ENCODE results near the gene FYTTD1.

The FYTTD1 gene

DNA sequence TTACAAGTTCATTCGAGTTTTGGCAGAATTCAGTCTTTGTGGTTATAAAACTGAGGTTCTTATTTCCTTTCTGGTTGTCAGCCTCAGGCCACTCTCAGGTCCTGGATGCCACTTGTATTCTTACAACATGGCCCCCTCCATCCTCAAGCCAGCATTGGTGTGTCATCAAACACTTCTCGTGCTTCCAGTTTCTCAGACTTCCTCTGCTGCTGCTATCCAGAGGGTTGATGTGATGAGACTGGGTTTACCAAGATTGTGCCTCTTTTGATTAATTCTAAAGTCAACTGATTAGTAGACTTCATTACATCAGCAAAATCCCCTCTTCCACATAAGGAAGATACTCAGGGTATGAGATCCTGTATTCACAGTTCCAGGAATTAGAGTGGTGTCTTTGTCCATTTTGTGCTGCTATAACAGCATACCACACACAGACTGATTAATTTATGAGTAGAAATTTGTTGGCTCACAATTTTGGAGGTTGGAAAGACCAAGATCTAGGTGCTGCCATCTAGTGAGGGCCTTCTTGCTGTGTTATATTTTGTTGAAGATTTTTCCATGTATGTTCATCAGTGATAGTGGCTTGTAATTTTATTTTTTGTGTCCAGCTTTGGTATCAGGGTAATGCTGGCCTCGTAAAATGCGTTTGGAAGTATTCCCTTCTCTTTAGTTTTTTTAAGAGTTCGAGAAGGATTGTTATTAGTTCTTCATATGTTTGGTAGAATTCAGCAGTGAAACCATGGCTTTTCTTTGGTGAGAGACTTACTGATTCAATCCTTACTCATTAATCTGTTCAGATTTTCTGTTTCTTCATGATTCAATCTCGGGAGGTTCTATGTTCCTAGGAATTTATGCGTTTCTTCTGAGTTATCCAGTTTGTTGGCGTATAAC is 52.5 kb downstream of the FYTTD1 start:
- no peak for DNase-seq (ENCODE audit: low read depth, low spot score)
- TF ChIP-seq, protein P1, sequence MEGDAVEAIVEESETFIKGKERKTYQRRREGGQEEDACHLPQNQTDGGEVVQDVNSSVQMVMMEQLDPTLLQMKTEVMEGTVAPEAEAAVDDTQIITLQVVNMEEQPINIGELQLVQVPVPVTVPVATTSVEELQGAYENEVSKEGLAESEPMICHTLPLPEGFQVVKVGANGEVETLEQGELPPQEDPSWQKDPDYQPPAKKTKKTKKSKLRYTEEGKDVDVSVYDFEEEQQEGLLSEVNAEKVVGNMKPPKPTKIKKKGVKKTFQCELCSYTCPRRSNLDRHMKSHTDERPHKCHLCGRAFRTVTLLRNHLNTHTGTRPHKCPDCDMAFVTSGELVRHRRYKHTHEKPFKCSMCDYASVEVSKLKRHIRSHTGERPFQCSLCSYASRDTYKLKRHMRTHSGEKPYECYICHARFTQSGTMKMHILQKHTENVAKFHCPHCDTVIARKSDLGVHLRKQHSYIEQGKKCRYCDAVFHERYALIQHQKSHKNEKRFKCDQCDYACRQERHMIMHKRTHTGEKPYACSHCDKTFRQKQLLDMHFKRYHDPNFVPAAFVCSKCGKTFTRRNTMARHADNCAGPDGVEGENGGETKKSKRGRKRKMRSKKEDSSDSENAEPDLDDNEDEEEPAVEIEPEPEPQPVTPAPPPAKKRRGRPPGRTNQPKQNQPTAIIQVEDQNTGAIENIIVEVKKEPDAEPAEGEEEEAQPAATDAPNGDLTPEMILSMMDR (IDR thresholded peaks at IDR 0.05; ENCODE audit: insufficient read depth, low read length, missing control alignments) = peak; percentile 13
- H3K4me3 ChIP-seq (ENCODE audit: low read depth, low read length) = no peak overlapping the region
- CTCF ChIA-PET = interaction anchor here (0.6 to 2.8 kb wide), 3 partner anchors 10 to 26 kb away, joined by 3 to 13 read pairs (median 5); partner anchors contain the start of gene LRCH3
- POLR2A ChIA-PET = no interaction called here

DNA sequence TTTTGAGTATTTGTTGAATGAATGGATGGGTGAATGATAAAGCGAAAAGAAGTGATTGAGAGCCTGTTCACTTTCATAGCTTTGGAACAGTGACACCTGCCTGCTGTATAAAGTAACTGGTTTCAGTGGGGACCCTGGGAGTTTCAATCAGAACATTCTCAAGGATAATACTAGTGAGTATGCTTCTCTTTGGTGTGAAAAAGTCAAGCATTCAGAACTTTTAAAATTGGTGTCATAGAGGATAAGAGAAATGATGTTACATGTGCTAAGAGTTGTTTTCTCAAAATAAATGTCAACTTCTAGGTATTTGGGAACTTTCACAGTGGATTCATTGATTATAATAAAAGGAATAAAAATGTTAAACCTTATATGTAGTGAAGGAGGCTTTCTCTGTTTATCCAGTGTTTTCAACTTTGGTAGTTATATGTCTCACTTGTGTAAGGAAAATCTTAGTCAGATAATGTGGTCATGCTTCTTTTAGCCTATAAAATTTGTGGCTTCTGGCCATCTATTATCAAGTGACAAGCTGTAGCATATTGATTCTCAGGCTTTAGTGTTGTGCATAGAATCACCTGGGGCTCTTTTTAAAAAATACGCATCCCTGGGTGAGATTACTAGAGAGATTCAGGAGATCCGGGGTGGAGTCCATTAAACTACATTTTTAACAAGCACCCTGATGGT is 53.2 kb downstream of the FYTTD1 start:
- TF ChIP-seq, protein P1 (IDR thresholded peaks at IDR 0.05; ENCODE audit: insufficient read depth, low read length, missing control alignments) = no peak
- DNase-seq (ENCODE audit: low read depth, low spot score) = no peak
- ChIA-PET POLR2A (no interaction called here), CTCF (interaction anchor here (0.6 to 2.8 kb wide), 3 partner anchors 11 to 25 kb away, joined by 3 to 13 read pairs (median 5); partner anchors contain the start of gene LRCH3)
- H3K4me3 ChIP-seq (ENCODE audit: low read depth, low read length) = no peak overlapping the region

DNA sequence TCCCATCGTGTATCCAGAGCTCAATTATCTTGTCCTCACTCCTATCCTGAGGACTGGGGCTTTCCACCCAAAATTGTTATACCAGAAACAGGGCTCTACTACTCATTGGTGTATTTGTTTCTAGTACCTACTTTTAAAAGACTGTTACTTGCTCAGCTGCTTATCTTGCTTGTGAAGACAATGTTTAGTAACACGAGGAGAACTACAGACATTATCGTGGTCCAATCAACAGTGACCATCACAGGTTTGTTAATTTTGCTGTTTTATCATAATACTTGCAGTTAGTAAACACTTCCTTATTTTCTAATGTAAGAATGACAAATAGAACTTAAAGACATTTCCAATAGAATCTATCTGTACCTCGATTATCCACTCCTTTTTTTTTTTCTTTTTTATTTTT is 54.8 kb downstream of the FYTTD1 start:
- TF ChIP-seq, protein P1 (IDR thresholded peaks at IDR 0.05; ENCODE audit: insufficient read depth, low read length, missing control alignments) = no peak
- ChIA-PET POLR2A (no interaction called here), CTCF (interaction anchor here (1.0 to 1.1 kb wide), 2 partner anchors 10 to 17 kb away, joined by 3 read pairs; no protein-coding TSS in a partner anchor)
- DNase-seq (ENCODE audit: low read depth, low spot score) = no peak
- no peak overlapping the region for H3K4me3 ChIP-seq (ENCODE audit: low read depth, low read length)

DNA sequence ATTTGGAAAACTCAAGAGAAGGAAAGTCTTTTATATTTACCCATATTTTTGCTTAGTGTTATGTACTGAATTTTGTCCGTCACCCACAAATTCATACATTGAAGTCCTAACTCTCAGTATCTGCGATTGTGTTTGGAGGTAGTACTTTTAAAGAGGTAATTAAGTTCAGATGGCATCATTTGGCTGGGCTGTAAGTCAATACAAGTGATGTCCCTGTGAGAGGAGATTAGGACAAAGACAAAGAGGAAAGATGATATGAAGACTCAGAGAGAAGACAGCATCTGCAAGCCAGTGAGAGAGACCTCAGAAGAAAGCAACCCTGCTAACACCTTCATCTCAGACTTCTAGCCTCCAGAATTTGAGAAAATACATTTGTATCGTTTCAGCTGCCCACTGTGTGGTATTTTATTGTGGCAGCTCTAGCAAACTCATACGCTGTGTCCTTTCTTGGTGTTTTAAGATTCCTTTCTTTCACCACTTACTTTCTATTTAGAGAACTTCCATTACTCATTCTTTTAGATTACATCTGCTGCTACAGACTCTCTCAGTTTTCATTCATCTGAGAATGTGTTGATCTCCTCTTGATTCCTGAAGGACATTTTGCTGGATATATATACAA is 58.4 kb downstream of the FYTTD1 start:
- H3K4me3 ChIP-seq (ENCODE audit: low read depth, low read length) = peak overlapping the region; percentile 13; the same call in 1 of the 2 replicates
- CTCF ChIA-PET = no interaction called here
- DNase-seq (ENCODE audit: low read depth, low spot score) = no peak
- POLR2A ChIA-PET = no interaction called here
- TF ChIP-seq, protein P1 (IDR thresholded peaks at IDR 0.05; ENCODE audit: insufficient read depth, low read length, missing control alignments) = no peak

DNA sequence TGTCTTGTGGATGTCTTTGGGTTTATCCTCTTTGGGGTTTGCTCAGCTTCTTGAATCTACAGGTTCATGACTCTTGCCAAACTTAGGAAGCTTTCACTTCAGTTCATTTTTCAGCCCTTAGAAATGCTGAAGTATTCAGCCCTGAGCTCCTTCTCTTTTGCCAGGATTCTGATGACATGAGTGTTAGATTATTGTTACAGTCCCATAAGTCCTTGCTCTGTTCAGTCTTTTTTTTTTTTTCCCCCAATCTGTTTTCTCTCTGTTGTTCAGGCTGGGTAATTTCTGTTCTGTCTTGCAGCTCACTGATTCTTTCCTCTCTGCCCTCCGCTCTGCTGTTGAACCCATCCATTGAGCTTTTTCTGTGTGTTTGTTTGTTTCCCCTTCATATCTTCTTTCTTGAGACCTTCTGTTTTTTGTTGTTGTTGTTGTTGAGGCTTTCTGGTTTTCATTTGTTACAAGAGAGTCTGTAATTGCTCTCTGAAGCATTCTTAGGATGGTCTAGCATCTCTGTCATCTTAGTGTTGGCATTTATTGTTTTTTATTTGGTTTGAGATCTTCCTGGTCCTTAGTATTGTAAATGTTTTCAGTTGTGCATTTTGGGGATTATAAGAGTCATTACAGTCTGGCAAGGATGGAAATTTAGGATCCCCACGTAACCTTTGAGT is 59.8 kb downstream of the FYTTD1 start:
- peak; percentile 65 for DNase-seq (ENCODE audit: low read depth, low spot score)
- H3K4me3 ChIP-seq (ENCODE audit: low read depth, low read length) = peak overlapping the region; percentile 4; the same call in 1 of the 2 replicates
- ChIA-PET CTCF (interaction anchor here (1.1 kb wide), 1 partner anchor 23 kb away, joined by 3 read pairs; no protein-coding TSS in a partner anchor), POLR2A (interaction anchor here (0.6 to 1.8 kb wide), 3 partner anchors 14 to 18 kb away, joined by 3 to 10 read pairs (median 4); partner anchors contain the start of gene LRCH3)
- TF ChIP-seq, protein P1 (IDR thresholded peaks at IDR 0.05; ENCODE audit: insufficient read depth, low read length, missing control alignments) = no peak

All from AG04449 (cell line).